ENCODE data around the gene TMBIM4. TPM values are rescaled to one million over a fixed set of nuclear protein-coding genes. Genes with fewer than 3 reads are reported as not detected.
A peak's percentile ranks its signal among the peaks of the same experiment; 100 is the strongest.
"Not testable (repeated sequence)": the region's sequence is repeated elsewhere in the genome, so short reads cannot be mapped to it uniquely, and the experiment has no call there.

TMBIM4 gene
- total RNA-seq (2014; rRNA removed; shearing (Covaris generic)), result 66.8 and 75.5 TPM in 2 replicates

GRCh38 chr12:66169221-66170170 is at the start of gene TMBIM4:
Gene TMBIM4 (minus strand): TSS chr12:66169996. CDS start chr12:66169951, 45 bp downstream.
- peak within 1 kb of the TSS; percentile 87 for H3K4me3 ChIP-seq
- peak; percentile 96 for DNase-seq
- H3K4me1 ChIP-seq, result peaks cover 11% of the 10 kb centered on the region
- H3K27ac ChIP-seq, result peak within 1 kb of the TSS; percentile 98
- H3K27me3 ChIP-seq, result no peaks in the 10 kb centered on the region
- peaks cover 14% of the 10 kb centered on the region for H3K36me3 ChIP-seq
- peaks cover 7% of the 10 kb centered on the region for H3K9me3 ChIP-seq (replicated peaks)

GRCh38 chr12:66217342-66217917 is 47.6 kb upstream of the TMBIM4 start:
- no peaks in the 10 kb centered on the region for H3K4me1 ChIP-seq

GRCh38 chr12:66213011-66213410 is 43.2 kb upstream of the TMBIM4 start:
- H3K36me3 ChIP-seq, result peaks cover 69% of the 10 kb centered on the region
- not testable (repeated sequence) for H3K4me1 ChIP-seq; H3K27ac ChIP-seq; H3K27me3 ChIP-seq; DNase-seq; H3K4me3 ChIP-seq; H3K9me3 ChIP-seq (replicated peaks)

More at GRCh38 chr12:66217342-66217917, 47.6 kb upstream of the TMBIM4 start:
- H3K27me3 ChIP-seq, result no peaks in the 10 kb centered on the region
- peaks cover 13% of the 10 kb centered on the region; the same call in 1 of the 2 replicates for H3K9me3 ChIP-seq (replicated peaks)
- H3K4me3 ChIP-seq, result no peak overlapping the region
- peaks cover 69% of the 10 kb centered on the region for H3K36me3 ChIP-seq
- no peak overlapping the region for H3K27ac ChIP-seq
- no peak for DNase-seq

- not testable (repeated sequence) for H3K4me1 ChIP-seq, DNase-seq
Observed at GRCh38 chr12:66211573-66211972, 41.8 kb upstream of the TMBIM4 start.

GRCh38 chr12:66210840-66211239 is 41.0 kb upstream of the TMBIM4 start:
- no peak for DNase-seq
- H3K27me3 ChIP-seq, result no peaks in the 10 kb centered on the region
- H3K27ac ChIP-seq, result no peak overlapping the region
- no peaks in the 10 kb centered on the region for H3K4me1 ChIP-seq
- H3K4me3 ChIP-seq, result no peak overlapping the region
- peaks cover 68% of the 10 kb centered on the region for H3K36me3 ChIP-seq
- H3K9me3 ChIP-seq (replicated peaks), result no peaks in the 10 kb centered on the region; the same call in 1 of the 2 replicates

More at GRCh38 chr12:66211573-66211972, 41.8 kb upstream of the TMBIM4 start:
- H3K27ac ChIP-seq; H3K4me3 ChIP-seq; H3K27me3 ChIP-seq; H3K9me3 ChIP-seq (replicated peaks): not testable (repeated sequence)
- peaks cover 67% of the 10 kb centered on the region for H3K36me3 ChIP-seq

GRCh38 chr12:66206141-66206540 is 36.3 kb upstream of the TMBIM4 start:
- H3K9me3 ChIP-seq (replicated peaks), result no peaks in the 10 kb centered on the region; the same call in 1 of the 2 replicates
- no peak overlapping the region for H3K27ac ChIP-seq
- H3K27me3 ChIP-seq, result no peaks in the 10 kb centered on the region
- DNase-seq, result no peak
- no peak overlapping the region for H3K4me3 ChIP-seq
- H3K36me3 ChIP-seq, result peaks cover 52% of the 10 kb centered on the region
- H3K4me1 ChIP-seq, result peaks cover 9% of the 10 kb centered on the region; the same call in 1 of the 2 replicates

GRCh38 chr12:66203820-66204219 is 34.0 kb upstream of the TMBIM4 start:
- peaks cover 9% of the 10 kb centered on the region; the same call in 1 of the 2 replicates for H3K4me1 ChIP-seq
- H3K36me3 ChIP-seq, result peaks cover 49% of the 10 kb centered on the region
- no peak overlapping the region for H3K4me3 ChIP-seq
- DNase-seq, result no peak
- H3K27ac ChIP-seq, result no peak overlapping the region
- 0 out of 2 replicates have a peak, but pooled peaks cover 7% of the 10 kb centered on the region for H3K9me3 ChIP-seq (replicated peaks)
- no peaks in the 10 kb centered on the region for H3K27me3 ChIP-seq

- Histone ChIP-seq H3K4me1 (peaks cover 9% of the 10 kb centered on the region; the same call in 1 of the 2 replicates), H3K36me3 (peaks cover 48% of the 10 kb centered on the region), H3K27ac (no peak overlapping the region), H3K27me3 (no peaks in the 10 kb centered on the region), H3K9me3 (replicated peaks) (peaks cover 7% of the 10 kb centered on the region; the same call in 1 of the 2 replicates), H3K4me3 (no peak overlapping the region)
- no peak for DNase-seq
Observed at GRCh38 chr12:66199831-66200509, 30.2 kb upstream of the TMBIM4 start.

- peaks cover 50% of the 10 kb centered on the region for H3K36me3 ChIP-seq
- peaks cover 7% of the 10 kb centered on the region; the same call in 1 of the 2 replicates for H3K9me3 ChIP-seq (replicated peaks)
- H3K4me1 ChIP-seq, result peaks cover 9% of the 10 kb centered on the region; the same call in 1 of the 2 replicates
- DNase-seq, result no peak
- no peak overlapping the region for H3K4me3 ChIP-seq
- H3K27ac ChIP-seq, result no peak overlapping the region
- H3K27me3 ChIP-seq, result no peaks in the 10 kb centered on the region
Observed at GRCh38 chr12:66199141-66199540, 29.3 kb upstream of the TMBIM4 start.

- Histone ChIP-seq H3K27ac (no peak overlapping the region), H3K27me3 (no peaks in the 10 kb centered on the region)
Observed at GRCh38 chr12:66197495-66197921, 27.7 kb upstream of the TMBIM4 start.

GRCh38 chr12:66196806-66197205 is 27.0 kb upstream of the TMBIM4 start:
- H3K9me3 ChIP-seq (replicated peaks), result peaks cover 7% of the 10 kb centered on the region; the same call in 1 of the 2 replicates
- no peaks in the 10 kb centered on the region for H3K27me3 ChIP-seq
- H3K4me1 ChIP-seq, result peaks cover under 1% of the 10 kb centered on the region; the same call in 1 of the 2 replicates

More at GRCh38 chr12:66197495-66197921, 27.7 kb upstream of the TMBIM4 start:
- Histone ChIP-seq H3K9me3 (replicated peaks) (peaks cover 7% of the 10 kb centered on the region; the same call in 1 of the 2 replicates), H3K4me1 (no peaks in the 10 kb centered on the region), H3K4me3 (no peak overlapping the region), H3K36me3 (peaks cover 59% of the 10 kb centered on the region)
- DNase-seq, result no peak

GRCh38 chr12:66195242-66195641 is 25.4 kb upstream of the TMBIM4 start:
- Histone ChIP-seq H3K27me3 (no peaks in the 10 kb centered on the region), H3K27ac (no peak overlapping the region), H3K9me3 (replicated peaks) (peaks cover 7% of the 10 kb centered on the region; the same call in 1 of the 2 replicates), H3K36me3 (peaks cover 54% of the 10 kb centered on the region), H3K4me1 (peaks cover 6% of the 10 kb centered on the region; the same call in 1 of the 2 replicates), H3K4me3 (no peak overlapping the region)
- DNase-seq, result no peak

More at GRCh38 chr12:66196806-66197205, 27.0 kb upstream of the TMBIM4 start:
- DNase-seq, result no peak
- Histone ChIP-seq H3K4me3 (no peak overlapping the region), H3K27ac (no peak overlapping the region), H3K36me3 (peaks cover 64% of the 10 kb centered on the region)

- H3K9me3 ChIP-seq (replicated peaks), result peaks cover under 1% of the 10 kb centered on the region; the same call in 1 of the 2 replicates
Observed at GRCh38 chr12:66194122-66194521, 24.3 kb upstream of the TMBIM4 start.

GRCh38 chr12:66191547-66192126 is 21.8 kb upstream of the TMBIM4 start:
- peaks cover 6% of the 10 kb centered on the region; the same call in 1 of the 2 replicates for H3K4me1 ChIP-seq
- peaks cover 31% of the 10 kb centered on the region for H3K36me3 ChIP-seq
- DNase-seq, result peak; percentile 18 to 40
- H3K27me3 ChIP-seq, result no peaks in the 10 kb centered on the region
- peak overlapping the region; percentile 70 for H3K4me3 ChIP-seq
- H3K27ac ChIP-seq, result peak overlapping the region; percentile 91; the same call in 1 of the 2 replicates
- H3K9me3 ChIP-seq (replicated peaks), result no peaks in the 10 kb centered on the region

More at GRCh38 chr12:66194122-66194521, 24.3 kb upstream of the TMBIM4 start:
- Histone ChIP-seq H3K36me3 (peaks cover 47% of the 10 kb centered on the region), H3K27me3 (no peaks in the 10 kb centered on the region), H3K27ac (no peak overlapping the region), H3K4me1 (peaks cover 6% of the 10 kb centered on the region; the same call in 1 of the 2 replicates), H3K4me3 (no peak overlapping the region)
- DNase-seq, result no peak
